Measurements from ENCODE around the gene DUSP23.

Gene DUSP23

DNA sequence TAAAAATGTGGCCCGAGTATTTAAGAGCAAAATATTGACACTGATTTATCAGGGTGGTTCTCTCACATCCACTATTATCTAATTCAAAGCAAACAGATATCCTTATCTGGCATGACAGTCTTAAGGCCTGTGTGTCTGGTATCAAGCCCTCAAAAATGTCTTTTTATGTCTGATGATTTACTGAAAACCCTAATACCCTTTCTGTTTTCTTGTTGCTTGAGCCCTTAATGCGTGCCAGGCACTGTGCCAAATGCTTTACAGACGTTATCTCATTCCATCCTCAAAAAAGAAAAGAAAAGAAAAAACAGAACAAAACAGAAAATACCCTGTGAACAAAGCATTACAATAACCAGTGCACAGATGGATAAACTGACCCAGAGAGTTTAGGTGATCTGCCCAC lies 5.7 kb downstream of the DUSP23 start:
- no peak for DNase-seq (ENCODE audit: low read depth)

- DNase-seq (ENCODE audit: low read depth), result no peak
Measured at GRCh38 chr1:159786966-159787365, 6.2 kb downstream of the DUSP23 start.

GRCh38 chr1:159790237-159790917 lies 9.6 kb downstream of the DUSP23 start:
- no peak for DNase-seq (ENCODE audit: low read depth)

DNA sequence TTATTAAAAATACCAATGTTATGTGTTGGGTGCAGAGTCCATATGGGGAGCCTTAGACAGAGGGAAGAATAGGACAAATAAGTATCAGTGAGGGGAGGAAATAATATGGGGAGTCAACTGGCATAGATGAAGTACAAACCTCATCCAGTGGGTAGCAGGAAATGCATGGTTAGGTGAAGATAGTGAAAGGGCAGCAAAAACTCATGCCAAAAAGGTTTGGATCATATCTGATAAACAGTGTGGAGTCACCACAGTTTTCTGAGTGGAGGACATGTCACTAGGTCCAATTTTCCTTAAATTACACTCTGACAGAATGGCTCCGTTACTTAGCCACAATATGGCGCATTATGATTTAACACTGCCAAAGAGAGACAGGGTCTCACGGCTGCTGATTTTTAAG lies 10.3 kb downstream of the DUSP23 start:
- DNase-seq (ENCODE audit: low read depth), result no peak

DNA sequence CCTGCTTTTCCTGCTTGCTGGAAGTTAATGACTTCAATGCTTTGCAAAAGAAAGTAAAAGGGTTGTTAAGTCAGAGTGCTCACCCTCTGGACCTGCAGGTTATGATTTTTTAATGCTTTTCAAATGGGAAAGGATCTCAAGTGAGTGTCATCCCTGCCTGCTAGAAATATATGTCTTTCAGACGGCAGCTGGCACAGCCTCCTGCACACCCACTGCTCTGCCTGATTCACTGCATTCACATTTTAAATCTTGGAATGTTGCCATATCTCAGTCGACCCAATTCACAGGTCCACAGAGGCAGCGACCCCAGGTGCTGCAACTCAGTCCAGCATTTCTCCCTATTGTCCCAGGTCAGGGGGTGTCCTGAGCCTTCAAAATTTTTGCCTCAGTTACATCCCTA lies 10.7 kb downstream of the DUSP23 start:
- no peak for DNase-seq (ENCODE audit: low read depth)

GRCh38 chr1:159795534-159795933 lies 14.8 kb downstream of the DUSP23 start:
- no peak for DNase-seq (ENCODE audit: low read depth)

DNA sequence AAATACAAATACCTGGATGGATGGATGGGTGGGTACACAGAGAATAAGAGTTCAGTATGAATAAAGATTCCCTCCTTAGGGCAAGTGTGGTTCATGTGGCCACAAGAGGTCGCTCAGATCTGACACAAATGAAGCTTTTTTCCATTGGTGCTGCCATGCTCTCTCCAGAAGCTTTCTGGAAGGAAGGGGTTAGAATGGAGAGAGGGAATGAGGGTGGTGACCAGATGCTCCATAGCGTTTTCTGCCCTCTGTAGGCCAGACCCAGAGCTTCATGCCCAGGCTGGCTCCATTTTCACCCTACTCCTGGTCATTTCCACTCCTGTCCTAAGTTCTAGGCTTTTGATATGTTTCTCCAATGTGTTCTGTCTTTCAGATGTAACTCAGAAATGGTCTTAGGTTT lies 18.1 kb downstream of the DUSP23 start:
- peak; percentile 18 for DNase-seq (ENCODE audit: low read depth)

DNA sequence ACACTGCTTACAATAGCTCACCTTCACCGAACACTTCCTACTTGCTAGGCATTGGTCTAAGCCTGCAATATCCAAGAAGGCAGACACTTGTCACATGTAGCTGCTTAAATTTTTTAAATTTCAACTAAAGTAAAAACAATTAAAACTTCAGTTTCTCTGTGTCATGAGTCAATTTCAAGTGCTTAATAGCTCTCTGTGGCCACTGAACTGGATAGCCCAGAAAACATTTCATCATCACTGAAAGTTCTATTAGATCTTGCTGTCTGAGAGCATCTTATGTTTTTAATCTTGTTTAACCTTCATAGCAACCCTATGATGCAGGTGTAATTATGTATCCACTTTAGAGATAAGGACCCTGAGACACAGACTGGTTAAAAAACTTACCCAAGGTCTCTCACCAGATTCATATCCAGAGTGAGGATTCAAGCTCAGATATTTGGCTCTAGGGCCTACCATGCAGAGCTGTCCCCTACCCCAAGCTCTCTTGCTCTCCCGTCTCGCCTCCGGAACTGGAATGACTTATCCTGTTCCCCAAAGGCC lies 18.8 kb downstream of the DUSP23 start:
- DNase-seq (ENCODE audit: low read depth), result no peak

- DNase-seq (ENCODE audit: low read depth), result no peak
Measured at GRCh38 chr1:159800177-159800930, 19.6 kb downstream of the DUSP23 start.

DNA sequence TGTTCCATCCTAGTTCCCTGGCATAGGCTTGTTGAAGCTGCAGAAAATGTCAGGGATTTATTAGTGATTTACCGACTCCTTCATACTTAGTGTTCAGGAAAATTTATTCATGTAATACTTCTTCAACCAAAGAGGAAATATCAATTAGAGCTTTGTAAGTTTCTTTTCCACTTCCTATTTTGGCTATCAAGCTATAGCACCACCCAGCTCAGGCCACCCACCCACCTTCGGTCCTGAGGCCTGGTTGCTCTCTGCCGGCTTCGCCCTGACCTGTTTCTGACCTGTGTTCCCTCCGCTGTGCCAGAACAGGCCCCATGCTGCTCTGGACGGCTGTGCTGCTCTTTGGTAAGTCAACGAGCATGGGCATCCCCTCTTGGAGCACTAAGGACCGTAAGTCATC lies 21.3 kb downstream of the DUSP23 start, which contains the start of gene FCRL6:
TSS of gene FCRL6 (plus strand) at position 250 of the 400 bp plus-strand sequence. CDS start at position 315, 65 bp downstream.
- no peak for DNase-seq (ENCODE audit: low read depth)

GRCh38 chr1:159803956-159804689 lies 23.4 kb downstream of the DUSP23 start:
- DNase-seq (ENCODE audit: low read depth), result no peak

DNA sequence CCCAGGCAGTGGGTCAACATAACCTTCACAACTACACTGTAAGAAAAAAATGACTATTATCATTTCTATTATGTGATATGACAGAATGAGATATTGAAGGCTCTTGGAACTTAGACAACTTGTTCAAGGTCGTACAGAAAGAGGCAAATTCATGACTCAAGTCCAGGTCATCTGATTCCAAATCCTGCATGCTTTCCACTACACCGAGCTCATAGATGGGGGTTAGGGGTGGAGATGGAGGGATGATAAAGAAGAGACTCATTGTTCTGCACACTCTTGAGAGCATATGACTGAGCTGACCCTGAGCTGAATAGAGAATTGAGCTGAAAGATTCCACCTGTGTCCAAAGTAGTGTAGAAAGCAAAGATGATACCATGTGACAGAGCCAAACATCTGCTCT lies 24.2 kb downstream of the DUSP23 start:
- DNase-seq (ENCODE audit: low read depth), result no peak

DNA sequence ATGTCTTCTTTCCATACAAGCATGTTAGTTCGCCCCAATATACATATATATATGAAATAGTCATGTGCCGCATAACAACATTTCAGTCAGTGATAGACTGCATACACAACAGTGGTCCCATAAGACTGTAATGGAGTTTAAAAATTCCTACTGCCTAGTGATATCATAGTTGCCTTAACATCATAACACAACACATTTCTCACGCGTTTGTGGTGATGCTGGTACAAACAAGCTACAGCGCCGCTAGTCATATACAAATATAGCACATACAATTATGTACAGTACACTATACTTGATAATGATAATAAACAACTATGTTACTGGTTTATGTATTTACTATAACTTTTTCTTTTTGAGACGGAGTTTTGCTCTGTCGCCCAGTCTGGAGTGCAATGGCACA lies 35.2 kb downstream of the DUSP23 start:
- no peak for DNase-seq (ENCODE audit: low read depth)

GRCh38 chr1:159817276-159818041 lies 36.7 kb downstream of the DUSP23 start:
- no peak for DNase-seq (ENCODE audit: low read depth)

DNA sequence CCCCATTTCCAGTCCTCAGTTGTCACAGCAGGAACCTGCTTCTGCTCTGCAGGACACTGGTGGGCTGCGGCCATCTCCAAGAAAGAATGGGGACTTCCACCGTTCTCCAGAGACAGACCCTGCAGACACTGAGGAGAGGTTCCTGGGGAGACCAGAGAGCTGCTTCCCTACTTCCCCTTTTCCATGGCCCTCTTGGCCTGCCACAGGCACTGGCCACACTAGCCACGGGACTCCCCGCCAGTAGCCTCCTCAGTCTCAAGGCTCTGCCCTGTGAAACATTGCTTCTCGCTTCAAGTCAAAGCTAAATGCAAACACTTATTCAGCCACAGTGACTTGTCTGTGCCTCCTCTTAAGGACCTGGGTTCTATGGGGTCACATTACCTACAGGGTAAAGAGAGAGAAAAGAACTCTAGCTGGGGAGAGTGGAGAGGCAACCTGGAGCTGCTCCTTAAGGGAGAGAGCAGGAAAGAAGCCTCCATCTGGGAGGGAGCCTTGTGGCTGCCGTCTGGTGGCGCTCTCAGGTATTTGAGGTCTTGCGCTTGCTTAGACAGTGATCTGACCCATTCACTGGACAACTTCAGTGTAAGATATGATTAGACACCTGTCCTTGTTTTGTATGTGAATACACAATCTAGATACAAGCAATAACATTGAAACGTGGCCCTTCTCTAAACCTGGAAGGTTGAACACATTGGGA lies 40.6 kb downstream of the DUSP23 start:
- DNase-seq (ENCODE audit: low read depth), result no peak

DNA sequence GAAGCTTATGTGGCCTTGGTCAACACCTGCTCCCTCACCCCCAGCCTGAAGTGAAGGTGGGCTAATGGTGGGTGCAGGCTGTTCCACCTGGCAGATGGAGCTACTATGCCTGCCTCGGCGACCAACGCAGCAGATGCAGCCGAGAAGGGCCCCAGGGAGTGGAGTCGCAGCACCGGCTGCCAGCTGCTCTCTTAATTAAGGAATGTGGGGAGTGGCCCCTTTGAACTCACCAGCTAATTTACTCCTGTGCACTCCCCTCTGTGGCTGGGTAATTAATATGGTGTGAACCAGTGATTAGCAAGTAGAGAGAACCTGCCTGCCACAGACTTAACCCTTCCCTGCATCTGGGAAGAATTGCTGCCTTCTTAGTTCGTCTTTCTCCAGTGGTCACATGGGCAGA lies 42.6 kb downstream of the DUSP23 start:
- DNase-seq (ENCODE audit: low read depth), result no peak

- no peak for DNase-seq (ENCODE audit: low read depth)
Measured at GRCh38 chr1:159825564-159825963, 44.8 kb downstream of the DUSP23 start.

- DNase-seq (ENCODE audit: low read depth), result no peak
Measured at GRCh38 chr1:159826441-159827101, 45.8 kb downstream of the DUSP23 start, which contains the start of gene SLAMF8. TSS of gene SLAMF8 (plus strand) at chr1:159826873. CDS start at chr1:159826899, 26 bp downstream.

GRCh38 chr1:159827102-159827490 lies 46.3 kb downstream of the DUSP23 start:
- no peak for DNase-seq (ENCODE audit: low read depth)

DNA sequence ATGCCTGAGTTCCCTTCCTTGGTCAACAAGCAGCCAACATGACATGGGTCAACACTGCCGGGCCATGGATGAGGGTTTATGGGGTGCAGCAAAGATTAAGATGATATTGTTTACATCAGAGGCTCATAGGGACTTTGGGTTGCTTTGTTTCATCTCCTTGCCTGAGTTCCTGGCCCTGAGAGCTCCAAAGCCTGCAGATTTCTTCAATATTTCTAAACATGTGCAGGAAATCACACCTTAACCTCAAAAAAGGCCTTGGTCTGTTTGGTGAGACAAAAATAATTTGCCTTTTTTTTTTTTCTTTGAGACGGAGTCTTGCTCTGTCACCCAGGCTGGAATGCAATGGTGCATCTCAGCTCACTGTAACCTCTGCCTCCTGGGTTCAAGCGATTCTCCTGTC lies 46.8 kb downstream of the DUSP23 start:
- DNase-seq (ENCODE audit: low read depth), result no peak

DNA sequence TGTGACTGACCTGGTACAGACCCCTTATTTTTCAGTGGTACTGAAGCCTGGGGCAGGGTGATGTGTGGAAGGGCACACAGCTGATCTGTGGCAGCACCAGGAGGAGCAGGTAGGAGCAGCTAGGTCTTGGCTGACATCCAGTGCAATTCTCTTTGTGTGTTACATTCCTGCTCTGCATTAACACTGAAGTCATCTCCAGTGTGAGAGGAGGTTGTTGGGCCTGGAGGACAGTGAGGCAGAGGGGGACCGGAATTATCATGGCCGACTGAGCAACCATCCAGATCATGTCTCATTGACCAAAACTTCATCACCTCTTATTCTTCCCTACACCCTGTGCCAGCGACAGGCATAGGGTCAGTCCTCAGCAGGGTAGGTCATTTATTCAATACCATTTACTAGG lies 47.4 kb downstream of the DUSP23 start:
- no peak for DNase-seq (ENCODE audit: low read depth)
